ENCODE results near the gene COL5A1.
"Not testable (repeated sequence)": the region's sequence is repeated elsewhere in the genome, so short reads cannot be mapped to it uniquely, and the experiment has no call there.

COL5A1 gene

GRCh38 chr9:134640506-134641172 lies 964 bp upstream of the COL5A1 start:
- no peak overlapping the region for H3K4me3 ChIP-seq (ENCODE audit: low read length)
- TF ChIP-seq CTCF (IDR thresholded peaks at IDR 0.05; ENCODE audit: insufficient read depth, low read depth, low read length, missing control alignments) = no peak
- DNase-seq (ENCODE audit: low read depth) = no peak

GRCh38 chr9:134641990-134642384 lies 384 bp downstream of the COL5A1 start:
- H3K4me3 ChIP-seq (ENCODE audit: low read length) = no peak overlapping the region
- TF ChIP-seq CTCF (IDR thresholded peaks at IDR 0.05; ENCODE audit: insufficient read depth, low read depth, low read length, missing control alignments) = no peak
- no peak for DNase-seq (ENCODE audit: low read depth)

- no peak overlapping the region for H3K4me3 ChIP-seq (ENCODE audit: low read length)
- TF ChIP-seq CTCF (IDR thresholded peaks at IDR 0.05; ENCODE audit: insufficient read depth, low read depth, low read length, missing control alignments) = no peak
- DNase-seq (ENCODE audit: low read depth) = no peak
Measured at GRCh38 chr9:134642385-134643181, 980 bp downstream of the COL5A1 start.

GRCh38 chr9:134643222-134643671 lies 1.6 kb downstream of the COL5A1 start:
- no peak overlapping the region for H3K4me3 ChIP-seq (ENCODE audit: low read length)
- no peak for TF ChIP-seq CTCF (IDR thresholded peaks at IDR 0.05; ENCODE audit: insufficient read depth, low read depth, low read length, missing control alignments)
- DNase-seq (ENCODE audit: low read depth) = no peak

GRCh38 chr9:134644401-134644724 lies 2.8 kb downstream of the COL5A1 start:
- H3K4me3 ChIP-seq (ENCODE audit: low read length); DNase-seq (ENCODE audit: low read depth): not testable (repeated sequence)

GRCh38 chr9:134644725-134645606 lies 3.4 kb downstream of the COL5A1 start:
- TF ChIP-seq CTCF (IDR thresholded peaks at IDR 0.05; ENCODE audit: insufficient read depth, low read depth, low read length, missing control alignments) = no peak
- DNase-seq (ENCODE audit: low read depth) = peak; percentile 3
- no peak overlapping the region for H3K4me3 ChIP-seq (ENCODE audit: low read length)
